RPMI8226 (cell line): ENCODE results near the gene DYNC1LI1.
"Not testable (repeated sequence)": the region's sequence is repeated elsewhere in the genome, so short reads cannot be mapped to it uniquely, and the experiment has no call there.

ENCODE experiments used
- DNase-seq: peaks from one replicate; pipeline ENCODE4 v3.0.0-alpha.2; 2015

Gene DYNC1LI1

GRCh38 chr3:32525720-32526119 is 44.9 kb downstream of the DYNC1LI1 start:
- DNase-seq, result no peak

DNA sequence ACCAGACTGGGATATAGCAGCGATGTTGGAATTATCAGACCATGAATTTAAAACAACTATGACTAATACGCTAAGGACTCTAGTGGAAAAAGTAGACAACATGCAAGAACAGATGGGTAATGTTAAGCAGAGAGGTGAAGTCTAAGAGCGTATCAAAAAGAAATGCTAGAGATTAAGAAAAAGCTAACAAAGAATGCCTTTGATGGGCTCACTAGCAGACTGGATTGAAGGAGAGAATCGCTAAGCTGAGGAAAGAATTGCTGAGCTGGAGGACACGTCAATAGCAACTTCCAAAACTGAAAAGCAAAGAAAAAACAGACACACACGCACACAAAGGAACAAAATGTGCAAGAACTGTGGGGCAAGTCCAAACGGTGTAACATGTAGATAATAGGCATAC is 48.0 kb downstream of the DYNC1LI1 start:
- no peak for DNase-seq

DNA sequence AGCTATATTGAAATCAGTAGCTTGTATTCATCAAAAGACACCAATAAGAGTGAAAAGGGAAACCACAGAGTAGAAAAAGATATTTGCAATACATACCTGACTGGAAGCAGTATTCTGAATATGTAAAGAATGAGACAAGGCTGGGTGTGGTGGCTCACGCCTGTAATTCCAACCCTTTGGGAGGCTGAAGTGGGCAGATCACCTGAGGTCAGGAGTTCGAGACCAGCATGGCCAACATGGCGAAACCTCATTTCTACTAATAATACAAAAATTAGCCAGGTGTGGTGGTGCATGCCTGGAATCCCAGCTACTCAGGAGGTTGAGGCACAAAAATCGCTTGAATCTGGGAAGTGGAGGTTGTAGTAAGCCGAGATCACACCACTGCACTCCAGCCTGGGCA is 51.7 kb downstream of the DYNC1LI1 start:
- DNase-seq, result not testable (repeated sequence)

- DNase-seq, result not testable (repeated sequence)
Measured at GRCh38 chr3:32516751-32517150, 53.9 kb downstream of the DYNC1LI1 start.

- no peak for DNase-seq
Measured at GRCh38 chr3:32511005-32511404, 59.7 kb downstream of the DYNC1LI1 start.

- peak; percentile 76 for DNase-seq
Measured at GRCh38 chr3:32510075-32510724, 60.5 kb downstream of the DYNC1LI1 start.

DNA sequence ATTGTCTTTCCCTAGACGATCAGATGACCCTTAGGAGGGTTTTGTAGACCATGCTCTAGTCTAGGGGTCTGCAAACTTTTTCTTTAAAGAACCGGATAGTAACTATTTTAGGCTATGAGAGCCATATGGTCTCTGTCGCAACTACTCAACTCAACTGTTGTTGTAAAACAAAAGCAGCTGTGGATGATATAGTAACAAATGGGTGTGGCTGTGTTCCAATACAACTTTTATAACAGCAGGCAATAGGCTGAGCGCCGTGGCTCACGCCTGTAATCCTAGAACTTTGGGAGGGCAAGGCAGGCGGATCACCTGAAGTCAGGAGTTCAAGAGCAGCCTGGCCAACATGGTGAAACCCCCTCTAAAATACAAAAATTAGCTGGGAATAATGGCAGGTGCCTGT is 61.9 kb downstream of the DYNC1LI1 start:
- no peak for DNase-seq

DNA sequence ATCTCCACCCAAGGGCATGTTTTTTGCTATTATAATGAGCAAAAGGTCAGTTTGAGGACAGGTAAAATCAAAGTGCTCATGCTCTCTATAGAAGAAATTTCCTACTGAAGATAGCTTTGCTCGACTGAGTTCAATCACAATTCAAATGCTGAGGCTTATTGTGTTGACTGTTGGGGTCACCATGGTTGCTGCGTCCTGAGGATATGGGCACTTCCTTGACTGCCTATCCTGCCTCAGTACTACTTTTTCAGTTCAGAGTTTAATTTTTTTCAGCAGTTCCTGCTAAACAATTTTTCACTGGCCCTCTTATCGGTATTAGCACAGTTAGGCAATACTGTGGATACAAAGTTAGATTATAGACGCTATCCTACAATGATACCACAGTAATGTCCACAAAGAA is 64.2 kb downstream of the DYNC1LI1 start:
- DNase-seq, result no peak

DNA sequence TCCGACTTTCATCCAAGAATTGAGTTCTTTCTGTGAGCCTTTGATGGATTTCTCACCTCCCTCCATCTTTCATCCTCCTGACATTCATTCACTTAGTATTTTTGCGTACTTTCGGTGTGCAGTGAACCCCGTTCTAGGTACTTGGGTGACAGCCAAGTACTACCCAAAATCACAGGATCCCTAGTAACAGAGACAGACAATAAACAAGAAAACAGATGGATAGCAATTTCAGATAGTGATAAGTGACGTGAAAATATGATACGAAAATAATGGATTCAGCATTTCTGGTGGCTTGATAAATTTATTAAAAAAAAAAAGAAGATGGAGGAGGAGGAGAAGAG is 67.7 kb downstream of the DYNC1LI1 start:
- no peak for DNase-seq

DNA sequence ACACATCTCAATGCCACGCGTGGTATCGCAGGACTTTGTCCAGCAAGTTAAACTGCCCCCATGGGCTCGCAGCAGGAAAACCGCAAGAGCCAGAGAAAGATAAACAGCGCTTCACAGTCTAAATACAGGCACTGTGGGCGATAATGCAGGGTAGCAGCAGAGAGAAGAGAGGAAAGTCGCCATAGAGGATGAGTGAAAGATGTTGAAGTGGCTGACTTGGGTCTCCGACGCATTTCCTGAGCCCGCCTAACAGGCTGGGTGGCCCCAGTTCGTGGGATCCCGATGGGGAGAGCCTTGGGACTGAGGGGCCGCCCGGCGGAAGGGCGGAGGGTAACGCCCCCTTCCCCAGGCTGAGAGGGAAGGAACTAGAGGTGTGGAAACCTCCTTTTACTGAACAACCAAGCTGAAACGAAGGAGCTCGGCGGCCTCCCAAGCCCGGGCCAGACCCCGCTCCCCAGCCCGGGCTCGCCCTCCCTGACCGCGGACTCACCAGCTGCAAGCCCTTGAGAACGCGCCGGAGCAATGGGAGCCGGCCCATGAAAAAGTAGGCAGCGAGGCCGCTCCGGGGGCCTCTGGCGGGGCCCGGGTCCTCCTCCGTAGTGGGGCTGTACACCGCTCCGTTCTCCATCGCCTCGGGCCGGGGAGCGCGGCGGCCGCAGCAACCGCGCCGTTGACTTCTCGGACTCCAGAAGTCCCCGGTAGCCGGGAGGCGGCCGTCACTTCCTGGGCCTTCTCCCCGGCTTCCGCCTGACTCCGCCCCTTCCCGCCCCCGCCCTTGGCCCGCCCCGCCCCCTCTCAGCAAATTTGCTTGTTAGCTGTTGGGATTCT is 68.3 kb downstream of the DYNC1LI1 start, which contains the start of gene CMTM6:
TSS of gene CMTM6 (minus strand) at position 735 of the 828 bp plus-strand sequence. CDS start at position 628, 107 bp downstream.
- peak; percentile 85 for DNase-seq

GRCh38 chr3:32501783-32502117 is 68.9 kb downstream of the DYNC1LI1 start:
- DNase-seq, result no peak

DNA sequence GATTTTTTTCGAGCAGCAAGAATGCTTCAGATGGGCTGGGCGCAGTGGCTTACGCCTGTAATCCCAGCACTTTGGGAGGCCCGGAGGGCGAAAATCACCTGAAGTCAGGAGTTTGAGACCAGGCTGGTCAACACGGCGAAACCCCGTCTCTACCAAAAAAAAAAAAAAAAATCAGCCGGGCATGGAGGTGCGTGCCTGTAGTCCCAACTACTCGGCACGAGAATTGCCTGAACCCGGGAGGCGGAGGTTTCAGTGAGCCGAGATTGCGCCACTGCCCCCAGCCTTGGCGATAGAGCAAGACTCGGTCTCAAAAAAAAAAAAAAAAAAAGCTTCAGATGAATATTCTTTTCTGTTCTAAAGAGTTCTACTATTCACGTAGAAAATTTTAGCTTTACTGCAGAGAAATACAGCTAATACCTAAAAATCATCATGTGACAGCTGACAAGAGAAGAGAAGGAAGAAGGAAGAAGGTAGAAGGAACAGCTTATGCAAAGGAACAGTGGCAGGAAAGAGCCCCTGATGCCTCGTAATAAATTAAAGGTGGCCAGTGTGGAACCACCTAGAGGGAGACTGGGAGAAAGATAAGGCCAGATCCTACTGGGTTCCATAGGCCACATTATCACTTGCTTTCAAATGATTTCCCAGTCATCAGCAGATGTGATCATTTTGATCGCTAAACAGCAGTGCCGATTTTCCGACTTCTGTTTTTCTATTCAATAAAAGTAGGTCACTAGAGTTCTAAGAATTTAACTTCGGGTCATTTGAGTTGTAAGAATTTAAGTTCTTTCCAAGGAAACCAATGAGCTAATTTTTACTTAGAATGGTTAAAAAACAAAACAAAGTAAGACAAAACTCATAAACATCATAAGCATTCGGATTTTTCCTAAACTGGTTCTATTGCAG is 69.5 kb downstream of the DYNC1LI1 start:
- no peak for DNase-seq

- no peak for DNase-seq
Measured at GRCh38 chr3:32500231-32500630, 70.4 kb downstream of the DYNC1LI1 start.

DNA sequence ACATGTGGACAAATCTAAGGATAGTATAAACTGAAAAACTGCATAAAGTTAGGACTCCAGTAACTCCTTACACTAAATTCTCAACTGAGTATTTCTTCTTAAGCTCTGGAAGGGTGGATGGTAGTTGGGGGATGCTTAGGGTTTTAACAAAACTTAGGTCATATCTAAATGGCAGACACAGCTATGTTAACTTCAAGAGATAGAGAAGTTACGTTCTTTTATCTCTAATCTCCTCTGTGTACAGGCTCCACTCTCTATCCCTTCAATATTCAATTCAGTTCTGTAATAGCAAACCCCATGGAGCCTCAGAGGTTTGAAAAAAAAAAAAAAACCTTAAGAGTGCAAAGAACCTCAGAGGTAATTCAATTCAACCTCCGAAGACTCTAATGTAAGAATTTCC is 71.1 kb downstream of the DYNC1LI1 start:
- no peak for DNase-seq

GRCh38 chr3:32498992-32499391 is 71.7 kb downstream of the DYNC1LI1 start:
- no peak for DNase-seq

GRCh38 chr3:32498252-32498651 is 72.4 kb downstream of the DYNC1LI1 start:
- DNase-seq, result no peak

GRCh38 chr3:32495609-32496008 is 75.0 kb downstream of the DYNC1LI1 start:
- DNase-seq, result no peak

- no peak for DNase-seq
Measured at GRCh38 chr3:32495085-32495484, 75.6 kb downstream of the DYNC1LI1 start.

DNA sequence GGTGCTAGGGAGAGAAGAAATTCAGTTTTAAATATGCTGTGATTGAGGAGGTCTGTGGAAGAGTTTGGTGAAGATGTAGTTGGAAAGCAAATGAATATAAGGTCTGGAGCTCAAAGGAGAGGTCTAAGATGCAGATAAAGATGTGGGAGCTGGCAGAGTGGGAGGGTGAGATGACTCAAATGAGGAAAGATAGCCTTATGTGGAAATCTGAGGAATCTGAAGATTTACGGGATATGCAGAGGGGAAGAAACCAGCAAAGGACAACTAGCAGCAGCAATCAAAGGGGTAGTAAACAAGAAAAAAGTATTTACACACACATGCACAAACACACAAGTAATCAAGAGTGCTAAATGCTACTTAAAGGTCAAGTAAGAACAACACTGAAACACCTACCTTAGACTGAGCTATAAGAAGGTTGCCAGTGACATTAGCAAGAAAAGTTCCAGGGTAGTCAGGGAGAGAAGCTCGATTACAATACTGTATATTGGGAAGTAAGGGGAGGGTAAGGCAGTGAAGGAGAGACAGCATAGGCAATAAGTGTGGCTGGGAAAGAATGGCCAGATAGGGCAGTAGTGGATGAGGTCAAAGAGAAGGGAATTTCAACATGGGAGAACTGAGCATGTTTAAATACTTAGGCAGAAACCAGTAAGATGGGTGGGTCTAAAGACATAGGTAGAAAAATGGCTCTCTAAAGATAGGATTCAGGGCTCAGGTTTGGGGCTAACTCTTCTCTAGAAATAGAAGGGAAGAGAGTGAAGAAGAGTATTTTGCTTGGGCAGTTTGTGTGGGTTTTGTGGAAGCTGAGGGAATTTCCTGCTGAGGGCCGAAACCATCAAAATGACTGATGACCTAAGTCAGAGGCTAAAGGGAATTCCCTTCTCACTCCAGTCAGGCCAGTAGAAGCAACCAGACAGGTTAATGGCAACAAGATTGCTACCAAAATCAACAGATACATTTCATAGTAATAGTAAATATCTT is 76.9 kb downstream of the DYNC1LI1 start:
- no peak for DNase-seq

- no peak for DNase-seq
Measured at GRCh38 chr3:32492684-32493436, 77.8 kb downstream of the DYNC1LI1 start.

DNA sequence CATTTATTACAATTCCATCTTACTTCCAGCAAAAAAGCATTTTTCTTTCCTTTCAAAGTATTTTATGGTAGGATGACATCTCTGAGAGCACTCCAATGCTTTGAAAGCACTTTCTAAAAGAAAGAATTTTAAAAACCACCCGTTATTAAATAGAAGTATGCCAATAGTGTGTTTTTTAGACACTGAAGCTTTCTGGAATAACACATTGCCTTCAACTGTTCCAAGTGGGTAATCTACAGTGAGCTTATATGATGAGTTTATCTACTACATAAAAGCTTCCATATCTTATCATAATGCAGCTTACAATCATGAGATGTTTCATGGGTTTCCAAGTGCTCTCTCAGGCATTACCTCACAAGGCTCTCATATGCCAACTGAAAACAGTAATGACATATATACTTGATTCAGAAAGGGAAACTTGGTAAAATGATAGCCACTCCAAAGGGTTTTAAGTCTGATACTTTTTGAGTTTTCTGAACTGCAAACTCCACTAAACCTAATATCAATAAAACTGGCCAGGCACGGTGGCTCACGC is 82.1 kb downstream of the DYNC1LI1 start:
- DNase-seq, result no peak
